IMR-90 (cell line): ENCODE measurements around the gene ZNF169. TPM values are rescaled to one million over a fixed set of nuclear protein-coding genes. Genes with fewer than 3 reads are reported as not detected.

ENCODE experiments used
- ATAC-seq: fragments of 200-7000 bp; cut with Tn5 transposase; 2 replicates; pipeline ENCODE4 v1.9.1; 2020; ENCODE audit warnings: low read depth, mild to moderate bottlenecking, moderate library complexity
- BruUV-seq: library from RNA; stranded (reverse); fragments of 400-500 nt; replicated peaks from 2 replicates; lab custom pipeline; 2021; lab: Mats Ljungman, UMichigan
- CTCF ChIA-PET: fragments of 300-600 bp; formaldehyde crosslinking; extraction: SDS; loops from one replicate; lab custom pipeline; 2021; ENCODE audit warnings: antibody characterized with exemption; lab: Yijun Ruan, JAX
- POLR2A ChIA-PET: fragments of 300-600 bp; sonication (Branson Sonifier 250); formaldehyde crosslinking; loops from one replicate; lab custom pipeline; 2022; ENCODE audit warnings: antibody characterized with exemption; ENCODE audit not compliant: unreplicated experiment; lab: Charles Lee
- DNase-seq: peaks from one replicate; pipeline ENCODE4 v3.0.0; 2013
- H2AFZ ChIP-seq: replicated peaks from 2 replicates; pipeline ENCODE3; 2013; ENCODE audit warnings: low read length, mild to moderate bottlenecking; ENCODE audit not compliant: poor library complexity
- H2AK5ac ChIP-seq: 2 replicates; pipeline ENCODE4 v1.6.1; 2013; ENCODE audit warnings: low read depth, low read length, inconsistent platforms
- H2AK9ac ChIP-seq: replicated peaks from 2 replicates; pipeline ENCODE3; 2013; ENCODE audit warnings: mild to moderate bottlenecking, low read depth, low read length, moderate library complexity; ENCODE audit not compliant: poor library complexity
- H2BK120ac ChIP-seq: 2 replicates; pipeline ENCODE4 v1.6.1; 2013; ENCODE audit warnings: low read depth, low read length, inconsistent platforms
- H2BK15ac ChIP-seq: 3 replicates; pipeline ENCODE4 v1.6.1; 2013; ENCODE audit warnings: low read depth, low read length, inconsistent platforms
- H2BK20ac ChIP-seq: 2 replicates; pipeline ENCODE4 v1.6.1; 2013; ENCODE audit warnings: low read depth, mild to moderate bottlenecking, inconsistent platforms, low read length, moderate library complexity
- H2BK5ac ChIP-seq: 2 replicates; pipeline ENCODE4 v1.6.1; 2013; ENCODE audit warnings: mild to moderate bottlenecking, low read depth, low read length, inconsistent platforms; ENCODE audit not compliant: poor library complexity, severe bottlenecking
- H3K14ac ChIP-seq: replicated peaks from 2 replicates; pipeline ENCODE4 v1.6.1; 2013; ENCODE audit warnings: low read depth, low read length, inconsistent platforms
- H3K18ac ChIP-seq: 2 replicates; pipeline ENCODE4 v1.6.1; 2013; ENCODE audit warnings: low read depth, low read length, control low read depth
- H3K23ac ChIP-seq: 2 replicates; pipeline ENCODE4 v1.6.1; 2013; ENCODE audit warnings: low read depth, low read length, inconsistent platforms
- H3K27ac ChIP-seq: 2 replicates; pipeline ENCODE4 v1.5.1; 2013; ENCODE audit warnings: mild to moderate bottlenecking, control low read depth, low read length; ENCODE audit not compliant: insufficient read depth
- H3K27me3 ChIP-seq: 2 replicates; pipeline ENCODE4 v1.6.1; 2013; ENCODE audit warnings: low read length; ENCODE audit not compliant: control insufficient read depth, insufficient read depth
- H3K36me3 ChIP-seq: 2 replicates; pipeline ENCODE4 v1.6.1; 2013; ENCODE audit warnings: low read length, mixed read lengths; ENCODE audit not compliant: control insufficient read depth, insufficient read depth
- H3K4ac ChIP-seq: 2 replicates; pipeline ENCODE4 v1.6.1; 2013; ENCODE audit warnings: low read depth, low read length, inconsistent platforms
- H3K4me1 ChIP-seq: 2 replicates; pipeline ENCODE4 v1.6.1; 2013; ENCODE audit warnings: low read length, mixed read lengths; ENCODE audit not compliant: control insufficient read depth, insufficient read depth
- H3K4me2 ChIP-seq: 2 replicates; pipeline ENCODE4 v1.6.1; 2013; ENCODE audit warnings: low read depth, mild to moderate bottlenecking, control low read depth, low read length, moderate library complexity
- H3K4me3 ChIP-seq: 2 replicates; pipeline ENCODE4 v1.5.1; 2013; ENCODE audit warnings: low read depth, mild to moderate bottlenecking, control low read depth, low read length, moderate library complexity; ENCODE audit not compliant: insufficient read depth
- H3K56ac ChIP-seq: 2 replicates; pipeline ENCODE4 v1.6.1; 2013; ENCODE audit warnings: low read length, inconsistent platforms; ENCODE audit not compliant: insufficient read depth; ENCODE audit errors: extremely low read depth
- H3K79me1 ChIP-seq, 2 experiments: 2 replicates each; pipeline ENCODE4 v1.6.1; 2013; ENCODE audit warnings: low read length in 2 of 2, inconsistent platforms in 1 of 2, low read depth in 1 of 2
- H3K9ac ChIP-seq: 2 replicates; pipeline ENCODE4 v1.6.1; 2013; ENCODE audit warnings: low read depth, low read length, control low read depth
- H3K9me1 ChIP-seq: 2 replicates; pipeline ENCODE4 v1.6.1; 2013; ENCODE audit warnings: low read length, inconsistent platforms; ENCODE audit not compliant: insufficient read depth
- H3K9me3 ChIP-seq: 2 replicates; pipeline ENCODE4 v1.6.1; 2013; ENCODE audit warnings: low read length; ENCODE audit not compliant: control insufficient read depth, insufficient read depth
- H4K20me1 ChIP-seq: 2 replicates; pipeline ENCODE4 v1.6.1; 2013; ENCODE audit warnings: low read length, inconsistent platforms; ENCODE audit not compliant: insufficient read depth
- H4K5ac ChIP-seq: 2 replicates; pipeline ENCODE4 v1.6.1; 2013; ENCODE audit warnings: mild to moderate bottlenecking, low read depth, low read length, control low read depth
- H4K8ac ChIP-seq, 2 experiments: 2 replicates each; pipeline ENCODE4 v1.6.1; 2013; ENCODE audit warnings: low read depth in 2 of 2, low read length in 2 of 2, control low read depth in 1 of 2, inconsistent platforms in 1 of 2
- H4K91ac ChIP-seq: 2 replicates; pipeline ENCODE4 v1.6.1; 2013; ENCODE audit warnings: low read depth, low read length, inconsistent platforms; ENCODE audit not compliant: insufficient read depth
- BHLHE40 ChIP-seq: fragments of 150-350 bp; IDR thresholded peaks from 2 replicates; pipeline ENCODE4 v1.6.1; 2016; ENCODE audit warnings: mild to moderate bottlenecking, low read depth, low read length
- CEBPB ChIP-seq: IDR thresholded peaks from 2 replicates; pipeline ENCODE4 v1.6.1; 2012; ENCODE audit warnings: low read depth, low read length, improper control_type of control experiment
- FOS ChIP-seq: fragments of 150-350 bp; IDR thresholded peaks from 2 replicates; pipeline ENCODE4 v1.6.1; 2016; ENCODE audit warnings: low read depth, low read length
- MAFK ChIP-seq: IDR thresholded peaks from 2 replicates; pipeline ENCODE4 v1.6.1; 2012; ENCODE audit warnings: low read depth, low read length, improper control_type of control experiment
- MAZ ChIP-seq: IDR thresholded peaks from 2 replicates; pipeline ENCODE4 v1.6.1; 2012; ENCODE audit warnings: low read depth, mild to moderate bottlenecking, low read length, improper control_type of control experiment, moderate library complexity, borderline replicate concordance
- MXI1 ChIP-seq: IDR thresholded peaks from 2 replicates; pipeline ENCODE4 v1.6.1; 2012; ENCODE audit warnings: low read depth, mild to moderate bottlenecking, low read length, moderate library complexity, borderline replicate concordance
- NFE2L2 ChIP-seq: fragments of 150-350 bp; IDR thresholded peaks from 2 replicates; pipeline ENCODE4 v1.6.1; 2016; ENCODE audit warnings: low read depth, mild to moderate bottlenecking, low read length
- POLR2A ChIP-seq: IDR thresholded peaks from 2 replicates; pipeline ENCODE4 v1.6.1; 2012; ENCODE audit warnings: mild to moderate bottlenecking, low read depth, low read length
- RFX5 ChIP-seq: IDR thresholded peaks from 2 replicates; pipeline ENCODE4 v1.8.0; 2012; ENCODE audit warnings: low read depth, mild to moderate bottlenecking, low read length, moderate library complexity
- dilution Hi-C: fragments of 300-500 bp; cut with HindIII; formaldehyde crosslinking; loops from one replicate; pipeline ENCODE4 v1.14.3; 2018; ENCODE audit warnings: low sequenced_read_pairs; ENCODE audit not compliant: unreplicated experiment
- in situ Hi-C: fragments of 300-500 bp; cut with MboI; formaldehyde crosslinking; loops from 3 replicates; pipeline ENCODE4 v1.14.3; 2019; ENCODE audit warnings: low sequenced_read_pairs, inconsistent platforms, mixed read lengths
- intact Hi-C: fragments of 100-400 bp; cut with micrococcal nuclease; formaldehyde crosslinking; loops from 2 replicates; pipeline ENCODE4 v1.10.0; 2022
- polyA plus RNA-seq, 3 experiments: library from polyadenylated mRNA; depleted of rRNA; stranded (reverse); fragments of >200 nt; gene quantifications; 2 replicates each; pipeline ENCODE4 v1.2.3, GENCODE V29; 2012; ENCODE audit warnings: low replicate concordance in 1 of 3
- total RNA-seq: library from RNA; depleted of rRNA; stranded (reverse); fragments of >200 nt; gene quantifications from 2 replicates; pipeline ENCODE4 v1.2.3, GENCODE V29; 2012
- TF ChIP-seq, protein P1 (sequence below): fragments of 150-350 bp; IDR thresholded peaks from 2 replicates; pipeline ENCODE4 v1.6.1; 2017; ENCODE audit warnings: mild to moderate bottlenecking, antibody characterized with exemption, low read length, low read depth

The ZNF169 gene
- total and polyA plus RNA-seq, 2 of the 4 experiments (the other 2 are of a cell fraction): 2.7 to 3.2 TPM

DNA sequence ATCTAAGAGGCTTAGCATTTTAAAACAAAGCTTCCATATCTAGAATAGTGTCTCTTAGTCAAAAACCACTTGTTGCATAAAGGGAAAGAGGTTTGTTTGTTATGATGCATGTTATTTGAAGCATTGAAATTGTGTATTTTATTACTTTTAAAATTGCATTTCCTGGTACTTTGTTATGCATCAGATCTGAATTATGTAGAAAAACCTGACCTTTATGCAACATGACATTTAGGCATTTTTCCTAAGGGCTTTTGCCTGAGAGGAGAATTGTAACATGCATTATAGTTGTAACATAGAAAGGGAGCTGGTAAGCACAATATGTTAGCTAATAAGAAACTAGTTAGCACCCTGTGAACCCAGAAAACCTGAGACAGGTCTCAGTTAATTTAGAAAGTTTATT lies 22.0 kb downstream of the ZNF169 start:
- no peaks in the 10 kb centered on the region for H4K20me1 ChIP-seq
- peaks cover 3% of the 10 kb centered on the region; the same call in 1 of the 2 replicates for H3K36me3 ChIP-seq
- no peak overlapping the region for H2AK9ac ChIP-seq
- no TSS peak for BruUV-seq
- H2BK15ac ChIP-seq: no peak overlapping the region
- no peaks in the 10 kb centered on the region for H3K9me1 ChIP-seq
- no peak overlapping the region for H2BK120ac ChIP-seq
- H2AFZ ChIP-seq: no peak overlapping the region
- TF ChIP-seq NFE2L2 (no peak), MXI1 (no peak), FOS (no peak), MAFK (no peak), BHLHE40 (no peak), POLR2A (no peak), MAZ (no peak), CEBPB (no peak), RFX5 (no peak)
- TF ChIP-seq, protein P1, sequence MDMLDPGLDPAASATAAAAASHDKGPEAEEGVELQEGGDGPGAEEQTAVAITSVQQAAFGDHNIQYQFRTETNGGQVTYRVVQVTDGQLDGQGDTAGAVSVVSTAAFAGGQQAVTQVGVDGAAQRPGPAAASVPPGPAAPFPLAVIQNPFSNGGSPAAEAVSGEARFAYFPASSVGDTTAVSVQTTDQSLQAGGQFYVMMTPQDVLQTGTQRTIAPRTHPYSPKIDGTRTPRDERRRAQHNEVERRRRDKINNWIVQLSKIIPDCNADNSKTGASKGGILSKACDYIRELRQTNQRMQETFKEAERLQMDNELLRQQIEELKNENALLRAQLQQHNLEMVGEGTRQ: no peak
- intact Hi-C loops (no loop called here), in situ Hi-C loops (no loop called here), dilution Hi-C loops (no loop called here)
- H3K4me3 ChIP-seq: no peak overlapping the region
- H4K91ac ChIP-seq: no peak overlapping the region
- no peak overlapping the region for H3K4me2 ChIP-seq
- DNase-seq (no peak), ATAC-seq (no peak)
- H3K4ac ChIP-seq: no peak overlapping the region
- CTCF ChIA-PET: no interaction called here
- no peak overlapping the region for H2BK5ac ChIP-seq
- POLR2A ChIA-PET: no interaction called here
- H4K5ac ChIP-seq: no peak overlapping the region
- H3K23ac ChIP-seq: no peak overlapping the region
- no peak overlapping the region for H2AK5ac ChIP-seq
- no peak overlapping the region for H2BK20ac ChIP-seq
- H3K27ac ChIP-seq: no peak overlapping the region
- H3K18ac ChIP-seq: no peak overlapping the region
- no peaks in the 10 kb centered on the region for H3K9me3 ChIP-seq
- H3K9ac ChIP-seq: no peak overlapping the region
- H3K79me1 ChIP-seq: peaks cover 0 to 5% of the 10 kb centered on the region in 2 experiments; a peak in 1 of 4 replicates
- H3K56ac ChIP-seq: no peak overlapping the region
- peaks cover 5% of the 10 kb centered on the region; the same call in 1 of the 2 replicates for H3K4me1 ChIP-seq
- no peak overlapping the region for H3K14ac ChIP-seq
- H3K27me3 ChIP-seq: no peaks in the 10 kb centered on the region
- no peak overlapping the region for H4K8ac ChIP-seq
